HG03039 (cell line): Measurements from ENCODE around the gene DAAM1.
A peak's percentile ranks its signal among the peaks of the same experiment; 100 is the strongest.

Source experiments
- ATAC-seq: cut with Tn5 transposase; IDR thresholded peaks from one replicate; pipeline ENCODE4 v1.9.1; 2021; ENCODE audit warnings: mild to moderate bottlenecking, moderate library complexity; ENCODE audit not compliant: unreplicated experiment

DAAM1 gene

GRCh38 chr14:59336098-59336497 is 147.6 kb downstream of the DAAM1 start:
- no peak for ATAC-seq

DNA sequence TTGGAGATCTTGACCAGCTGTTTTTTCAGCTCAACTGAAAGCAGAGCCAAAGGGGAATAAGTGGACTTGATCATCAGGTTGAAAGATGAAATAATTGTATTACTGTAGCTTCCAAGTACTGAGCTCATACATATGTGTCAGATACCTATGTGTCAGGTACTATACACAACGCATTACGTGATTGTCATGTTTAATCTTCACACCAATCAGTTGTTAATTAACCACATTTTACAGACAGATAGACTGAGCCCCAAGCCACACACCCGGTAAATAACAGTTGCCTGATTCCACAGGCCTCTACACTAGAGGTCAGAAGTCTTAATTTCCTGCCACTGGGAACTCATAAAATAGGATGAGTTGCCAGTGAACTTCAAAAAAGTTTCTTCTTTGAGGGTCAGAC is 148.2 kb downstream of the DAAM1 start:
- ATAC-seq, result no peak

GRCh38 chr14:59337141-59337611 is 148.7 kb downstream of the DAAM1 start:
- ATAC-seq, result no peak

- no peak for ATAC-seq
Observed at GRCh38 chr14:59338761-59339160, 150.3 kb downstream of the DAAM1 start.

- ATAC-seq, result no peak
Observed at GRCh38 chr14:59339524-59340330, 151.3 kb downstream of the DAAM1 start.

DNA sequence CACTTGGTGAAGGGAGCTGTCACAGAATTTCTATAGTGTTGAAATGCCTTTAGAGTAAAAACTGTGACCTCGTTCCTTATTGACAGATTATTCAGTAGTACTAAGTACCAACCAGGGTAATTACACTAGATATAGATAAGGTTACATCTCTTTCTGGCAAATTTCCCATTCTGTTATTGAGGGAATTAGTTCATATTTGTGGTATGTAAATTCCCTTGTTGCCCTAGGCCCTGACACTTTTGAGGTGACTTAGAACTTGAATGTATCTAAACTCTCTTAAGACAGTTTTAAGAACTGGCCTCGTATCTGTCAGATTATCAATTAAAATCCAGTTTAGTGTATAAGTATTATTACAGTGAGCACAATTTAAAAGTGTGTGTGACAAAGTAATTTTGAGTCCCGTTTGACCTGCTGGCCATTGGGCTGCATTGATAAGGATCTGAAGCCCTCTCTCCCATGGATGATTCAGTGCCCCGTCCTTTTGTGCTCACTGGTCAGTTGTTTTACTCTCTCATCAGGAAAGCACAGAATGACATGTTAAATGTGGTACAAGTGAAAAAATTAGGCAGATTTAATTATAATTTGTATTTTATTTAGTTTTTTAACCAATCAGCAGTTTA is 153.5 kb downstream of the DAAM1 start:
- no peak for ATAC-seq

DNA sequence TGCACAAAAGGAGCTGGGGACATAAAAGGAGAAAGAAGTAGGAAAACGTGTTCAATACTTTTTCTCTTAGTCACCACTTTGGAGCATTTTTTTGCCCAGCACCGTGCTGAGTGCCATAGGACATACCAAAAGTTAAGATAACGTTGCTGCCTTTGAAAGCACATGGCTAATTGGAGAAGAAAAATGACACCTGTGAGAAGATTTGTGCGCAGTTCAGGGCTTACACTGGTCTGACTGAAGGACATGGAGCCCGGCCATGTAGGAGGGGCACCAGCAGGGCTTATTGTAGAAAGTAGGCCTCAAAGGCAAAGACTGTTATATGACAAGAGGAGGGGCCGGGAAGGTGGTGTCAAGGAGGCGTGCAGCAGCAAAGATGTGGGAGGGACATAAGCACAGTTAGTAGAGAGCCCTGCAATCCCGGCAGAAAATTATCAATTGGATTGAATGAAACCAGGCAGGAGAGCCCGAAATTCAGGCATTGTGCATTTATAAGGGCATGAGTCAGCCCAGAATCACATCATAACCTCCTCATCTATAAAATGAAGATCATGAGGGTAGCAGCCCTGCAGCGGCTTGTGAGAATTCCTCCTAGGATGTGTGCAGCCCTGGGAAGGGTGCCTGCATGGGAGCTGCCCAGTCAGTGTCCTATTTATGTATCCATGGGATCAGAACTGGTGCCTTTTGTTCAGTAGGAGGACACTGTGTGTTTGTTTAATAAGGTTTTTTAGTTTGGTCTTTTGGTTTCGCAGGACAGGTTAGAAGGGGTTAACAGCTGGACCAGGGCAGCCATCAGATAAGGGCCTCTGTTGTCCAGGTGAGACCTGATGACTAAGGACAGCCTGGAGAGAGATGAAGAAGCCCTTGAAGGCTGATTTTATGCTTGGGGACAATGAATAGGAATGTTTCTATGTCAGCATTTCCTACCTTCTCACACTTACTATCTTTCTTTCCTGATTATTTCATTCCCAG is 154.3 kb downstream of the DAAM1 start:
- no peak for ATAC-seq

GRCh38 chr14:59343585-59343984 is 155.1 kb downstream of the DAAM1 start:
- no peak for ATAC-seq

DNA sequence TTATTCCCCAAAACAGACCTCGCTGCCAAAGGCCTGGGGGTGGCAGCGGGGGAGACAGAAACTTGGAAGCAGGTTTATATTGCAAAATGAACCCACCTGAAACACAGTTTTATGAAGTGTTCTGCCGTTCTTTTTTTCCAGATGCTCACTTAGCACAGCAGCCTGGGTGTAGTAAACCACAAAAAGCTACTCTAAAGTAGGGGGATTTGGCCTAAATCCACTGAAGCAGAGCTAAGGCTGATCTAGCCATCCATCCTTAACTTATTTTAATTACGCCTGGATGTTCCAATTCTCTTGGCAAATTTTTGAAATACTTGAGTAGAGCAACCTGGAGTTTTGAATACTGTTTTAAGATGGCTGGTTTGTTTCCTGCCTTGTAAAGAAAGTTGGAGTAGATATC is 155.5 kb downstream of the DAAM1 start:
- no peak for ATAC-seq

DNA sequence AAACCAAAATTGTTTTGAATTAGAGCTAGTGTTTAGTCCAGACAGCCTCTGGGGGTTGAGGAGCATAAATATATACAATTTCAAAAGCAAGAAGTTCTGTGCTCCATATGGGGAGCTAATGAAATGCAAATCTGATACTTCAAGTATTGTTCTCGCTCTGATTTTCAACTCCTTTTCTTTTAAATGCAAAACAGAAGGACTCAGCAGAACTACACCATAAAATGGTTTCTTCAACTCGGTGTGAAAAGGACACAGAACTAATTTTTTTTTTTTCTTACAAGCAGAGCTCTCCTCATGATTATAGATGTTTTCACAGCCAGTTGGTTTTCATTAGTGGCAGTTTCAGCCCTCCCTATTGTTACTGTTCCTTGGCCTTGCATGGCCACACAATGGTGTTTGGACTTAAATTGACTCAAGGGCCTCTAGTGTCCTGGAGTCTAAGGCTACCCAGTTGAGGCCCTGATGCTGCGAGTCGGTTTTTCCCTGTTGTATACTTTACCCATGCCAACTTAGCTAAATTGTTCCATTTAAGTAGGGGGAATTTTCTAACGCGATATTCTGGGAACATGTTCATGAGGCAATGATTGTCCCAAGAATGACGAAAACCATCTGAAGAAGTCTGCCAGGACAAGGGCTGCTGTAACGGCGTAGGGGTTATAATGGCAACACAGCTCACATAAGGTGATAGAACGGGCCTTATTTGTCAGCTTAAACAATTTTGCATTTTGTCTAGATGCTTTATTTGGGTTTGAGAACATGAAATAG is 156.4 kb downstream of the DAAM1 start:
- ATAC-seq, result no peak

DNA sequence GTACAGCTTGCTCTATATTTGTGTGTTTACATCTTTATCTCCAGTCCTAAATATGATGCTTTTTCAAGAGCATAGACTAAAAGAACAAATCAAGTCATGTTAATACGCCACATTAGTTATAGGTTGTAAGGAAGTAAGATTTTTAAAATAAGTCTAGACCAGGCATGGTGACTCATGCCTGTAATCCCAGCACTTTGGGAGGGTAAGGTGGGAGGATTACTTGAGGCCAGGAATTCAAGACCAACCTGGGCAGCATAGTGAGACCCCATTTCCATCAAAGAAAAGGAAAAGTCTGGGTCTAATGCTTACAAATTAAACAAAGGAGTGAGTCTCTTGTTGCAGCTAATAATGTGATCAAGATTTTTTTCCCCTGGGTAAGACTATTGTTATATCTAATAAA is 157.9 kb downstream of the DAAM1 start:
- no peak for ATAC-seq

DNA sequence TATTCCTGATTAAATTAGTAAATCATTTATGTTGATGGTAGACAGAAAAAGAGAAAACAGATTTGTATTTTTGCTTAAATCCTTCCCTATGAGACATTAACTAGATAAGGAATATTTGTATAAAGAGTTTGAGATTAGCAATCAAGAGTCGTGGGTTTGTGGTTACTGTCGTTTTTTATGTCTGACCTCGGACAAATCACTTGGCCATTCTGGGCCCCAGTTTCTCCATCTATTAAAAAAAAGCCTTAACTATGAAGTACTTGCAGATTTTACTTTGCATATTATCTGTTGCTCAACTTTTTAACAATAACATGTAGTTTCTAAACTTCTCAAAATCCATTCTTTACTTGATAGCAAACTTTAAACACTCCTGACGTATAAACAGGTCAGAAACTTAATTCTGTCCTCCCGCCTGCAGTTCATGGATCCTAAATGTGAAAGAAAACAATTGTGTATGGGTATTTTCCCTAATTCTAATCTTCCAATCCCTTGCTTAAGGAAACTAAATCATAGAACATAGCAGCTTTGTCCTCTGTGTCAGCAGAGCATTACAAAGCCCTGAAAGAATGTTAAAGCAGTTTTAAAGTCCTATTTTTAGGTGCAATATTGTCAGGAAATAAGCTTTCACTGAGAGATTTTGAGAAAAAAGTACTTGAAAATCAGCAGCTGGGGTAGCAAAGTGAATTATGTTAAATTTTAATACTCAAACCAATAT is 158.5 kb downstream of the DAAM1 start:
- ATAC-seq, result no peak

DNA sequence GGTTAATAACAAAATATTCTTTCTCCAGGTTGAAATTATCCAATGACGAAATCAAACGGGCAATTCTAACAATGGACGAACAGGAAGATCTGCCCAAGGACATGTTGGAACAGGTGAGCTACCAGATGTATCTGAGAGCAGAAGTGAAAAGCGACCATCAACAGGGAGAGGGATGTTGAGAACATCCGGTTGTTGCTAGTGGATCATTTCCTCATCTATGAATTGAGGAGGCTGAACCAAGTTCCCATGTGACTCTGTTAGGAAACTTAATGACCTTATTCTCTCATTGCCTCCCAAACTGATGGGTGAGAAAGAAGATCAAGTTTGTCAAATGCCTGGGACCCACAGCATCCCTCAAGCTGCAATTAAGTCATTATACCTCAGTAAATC is 159.0 kb downstream of the DAAM1 start:
- ATAC-seq, result no peak

- ATAC-seq, result no peak
Observed at GRCh38 chr14:59347915-59348314, 159.4 kb downstream of the DAAM1 start.

DNA sequence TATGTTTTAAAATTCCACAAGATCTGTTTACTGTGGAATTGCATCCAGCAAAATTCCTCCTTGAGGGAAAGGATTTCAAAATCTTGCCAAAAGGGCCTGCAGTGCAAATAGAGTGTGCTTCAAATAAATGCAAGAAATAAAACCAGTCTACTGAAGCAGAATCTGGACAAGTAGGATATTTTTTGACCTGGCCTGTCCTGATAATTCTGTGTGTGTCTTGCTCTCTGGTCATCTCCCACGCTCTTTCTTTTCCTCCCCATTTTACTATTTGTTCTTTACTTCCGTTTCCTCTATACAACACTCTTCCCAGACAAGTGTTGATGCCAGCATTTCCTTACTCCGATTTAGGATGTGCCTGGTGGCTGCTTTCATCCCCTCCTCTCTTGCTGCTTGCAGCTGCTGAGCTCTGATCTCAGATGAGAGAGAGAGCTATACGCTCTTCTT is 160.8 kb downstream of the DAAM1 start:
- no peak for ATAC-seq

DNA sequence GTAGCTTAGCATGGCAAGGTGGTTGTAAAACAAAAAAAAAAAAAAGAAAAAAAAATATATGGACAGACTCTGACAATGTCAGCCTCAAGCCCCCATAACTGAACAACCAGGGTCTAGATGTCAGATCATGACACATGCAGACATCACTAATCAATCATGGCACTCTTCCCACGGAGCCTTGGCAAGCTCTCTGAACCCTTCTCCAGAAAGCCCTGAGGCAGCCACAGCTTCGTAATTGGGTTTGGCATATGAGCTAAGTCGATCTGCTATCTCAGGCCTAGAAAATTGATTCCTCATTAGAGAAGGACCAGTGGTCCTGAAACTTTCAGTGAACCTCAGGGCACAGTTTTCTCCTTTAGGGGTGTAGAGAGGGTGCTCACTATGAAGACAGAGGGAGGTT is 164.5 kb downstream of the DAAM1 start:
- no peak for ATAC-seq

- no peak for ATAC-seq
Observed at GRCh38 chr14:59354666-59355065, 166.2 kb downstream of the DAAM1 start.

DNA sequence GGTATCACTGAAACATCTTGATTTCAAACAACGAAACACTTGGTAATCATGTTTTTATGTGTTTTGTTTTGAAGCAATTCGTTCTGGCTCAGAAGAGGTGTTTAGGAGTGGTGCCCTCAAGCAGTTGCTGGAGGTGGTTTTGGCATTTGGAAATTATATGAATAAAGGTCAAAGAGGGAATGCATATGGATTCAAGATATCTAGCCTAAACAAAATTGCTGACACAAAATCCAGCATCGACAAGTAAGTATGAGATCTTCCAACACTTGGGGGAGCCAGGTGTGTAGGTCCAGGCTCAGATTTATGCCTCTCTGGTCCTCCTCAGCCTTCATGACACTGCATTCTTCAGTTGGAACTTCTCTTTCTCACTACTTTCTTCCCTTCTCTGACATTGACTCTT is 166.6 kb downstream of the DAAM1 start:
- no peak for ATAC-seq

GRCh38 chr14:59356312-59356711 is 167.8 kb downstream of the DAAM1 start:
- peak; percentile 21 for ATAC-seq

DNA sequence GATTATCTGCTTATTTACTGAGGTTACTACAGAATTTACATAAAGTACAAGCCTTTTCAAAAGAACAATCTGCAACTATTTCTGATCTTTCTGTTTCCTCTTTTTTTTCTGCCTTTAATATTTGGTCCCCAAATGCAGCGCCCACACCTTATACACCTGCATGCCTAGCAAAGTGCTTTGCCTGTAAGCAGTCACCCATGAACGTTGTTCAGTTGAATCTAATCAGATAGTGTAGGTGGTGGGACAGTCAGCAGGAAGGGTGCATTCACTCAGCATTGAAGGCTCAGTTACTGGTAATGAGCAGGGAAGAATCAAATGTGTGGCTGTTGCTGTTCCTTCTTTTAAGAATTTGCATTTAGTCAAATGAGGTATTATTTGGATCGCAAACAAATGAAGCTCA is 168.3 kb downstream of the DAAM1 start:
- peak; percentile 55 for ATAC-seq
